ENCODE results near the gene TRPT1. TPM values are rescaled to one million over a fixed set of nuclear protein-coding genes. Genes with fewer than 3 reads are reported as not detected.

TRPT1 gene
- total and polyA plus RNA-seq, 9 of the 15 experiments (the other 6 are each of a cell fraction or from before 2014, with no cell fraction given), result 4.6 to 41.7 (median 23.1) TPM

DNA sequence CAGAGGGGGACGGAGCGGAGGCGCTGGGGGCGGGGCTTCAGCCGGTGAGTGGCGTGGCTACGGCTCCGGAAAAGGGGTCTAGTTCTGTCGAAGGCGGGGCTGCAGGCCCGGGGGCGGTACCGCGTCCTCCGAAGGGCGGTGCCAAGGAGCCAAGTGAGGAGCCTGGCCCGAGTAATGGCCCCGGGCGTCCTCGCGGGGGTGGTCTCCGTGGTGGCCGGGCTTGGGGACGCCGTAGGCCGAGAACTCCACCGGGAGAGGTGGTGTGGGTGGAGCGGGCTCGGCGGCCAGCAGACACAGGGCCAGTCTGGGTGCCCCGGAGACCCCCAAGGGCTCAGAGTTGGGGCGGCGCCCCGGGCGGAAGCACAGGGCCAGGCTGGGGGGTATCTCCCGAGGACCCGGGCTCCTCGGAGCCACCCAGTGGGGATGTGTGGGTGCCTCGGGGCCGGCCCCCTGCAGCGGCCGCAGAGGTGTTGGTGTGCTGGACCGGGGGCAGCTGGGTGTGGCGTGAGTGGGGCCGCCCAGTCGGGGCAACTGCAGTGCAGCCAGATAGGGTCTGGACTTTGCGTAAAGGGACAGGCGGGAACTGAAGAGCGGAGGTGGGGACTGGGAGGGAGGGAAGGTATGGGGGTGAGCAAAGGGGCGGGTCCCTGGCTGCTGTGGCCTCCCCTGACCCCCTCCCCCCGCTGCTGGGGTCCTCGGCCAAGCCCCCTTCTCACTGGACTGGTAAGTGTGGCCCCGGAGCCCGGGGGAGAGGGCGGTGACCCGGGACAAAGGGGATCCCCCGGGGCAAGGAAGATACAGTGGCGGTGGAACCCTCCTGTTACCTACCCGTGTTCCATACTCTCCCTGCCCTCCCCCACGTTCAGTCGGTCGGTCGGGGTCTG lies 15.7 kb upstream of the TRPT1 start (continued):
- TF ChIP-seq, protein P1, sequence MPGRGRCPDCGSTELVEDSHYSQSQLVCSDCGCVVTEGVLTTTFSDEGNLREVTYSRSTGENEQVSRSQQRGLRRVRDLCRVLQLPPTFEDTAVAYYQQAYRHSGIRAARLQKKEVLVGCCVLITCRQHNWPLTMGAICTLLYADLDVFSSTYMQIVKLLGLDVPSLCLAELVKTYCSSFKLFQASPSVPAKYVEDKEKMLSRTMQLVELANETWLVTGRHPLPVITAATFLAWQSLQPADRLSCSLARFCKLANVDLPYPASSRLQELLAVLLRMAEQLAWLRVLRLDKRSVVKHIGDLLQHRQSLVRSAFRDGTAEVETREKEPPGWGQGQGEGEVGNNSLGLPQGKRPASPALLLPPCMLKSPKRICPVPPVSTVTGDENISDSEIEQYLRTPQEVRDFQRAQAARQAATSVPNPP (IDR thresholded peaks at IDR 0.05; ENCODE audit: borderline replicate concordance, insufficient read depth, insufficient read length), result no peak
- TF ChIP-seq, protein P2, sequence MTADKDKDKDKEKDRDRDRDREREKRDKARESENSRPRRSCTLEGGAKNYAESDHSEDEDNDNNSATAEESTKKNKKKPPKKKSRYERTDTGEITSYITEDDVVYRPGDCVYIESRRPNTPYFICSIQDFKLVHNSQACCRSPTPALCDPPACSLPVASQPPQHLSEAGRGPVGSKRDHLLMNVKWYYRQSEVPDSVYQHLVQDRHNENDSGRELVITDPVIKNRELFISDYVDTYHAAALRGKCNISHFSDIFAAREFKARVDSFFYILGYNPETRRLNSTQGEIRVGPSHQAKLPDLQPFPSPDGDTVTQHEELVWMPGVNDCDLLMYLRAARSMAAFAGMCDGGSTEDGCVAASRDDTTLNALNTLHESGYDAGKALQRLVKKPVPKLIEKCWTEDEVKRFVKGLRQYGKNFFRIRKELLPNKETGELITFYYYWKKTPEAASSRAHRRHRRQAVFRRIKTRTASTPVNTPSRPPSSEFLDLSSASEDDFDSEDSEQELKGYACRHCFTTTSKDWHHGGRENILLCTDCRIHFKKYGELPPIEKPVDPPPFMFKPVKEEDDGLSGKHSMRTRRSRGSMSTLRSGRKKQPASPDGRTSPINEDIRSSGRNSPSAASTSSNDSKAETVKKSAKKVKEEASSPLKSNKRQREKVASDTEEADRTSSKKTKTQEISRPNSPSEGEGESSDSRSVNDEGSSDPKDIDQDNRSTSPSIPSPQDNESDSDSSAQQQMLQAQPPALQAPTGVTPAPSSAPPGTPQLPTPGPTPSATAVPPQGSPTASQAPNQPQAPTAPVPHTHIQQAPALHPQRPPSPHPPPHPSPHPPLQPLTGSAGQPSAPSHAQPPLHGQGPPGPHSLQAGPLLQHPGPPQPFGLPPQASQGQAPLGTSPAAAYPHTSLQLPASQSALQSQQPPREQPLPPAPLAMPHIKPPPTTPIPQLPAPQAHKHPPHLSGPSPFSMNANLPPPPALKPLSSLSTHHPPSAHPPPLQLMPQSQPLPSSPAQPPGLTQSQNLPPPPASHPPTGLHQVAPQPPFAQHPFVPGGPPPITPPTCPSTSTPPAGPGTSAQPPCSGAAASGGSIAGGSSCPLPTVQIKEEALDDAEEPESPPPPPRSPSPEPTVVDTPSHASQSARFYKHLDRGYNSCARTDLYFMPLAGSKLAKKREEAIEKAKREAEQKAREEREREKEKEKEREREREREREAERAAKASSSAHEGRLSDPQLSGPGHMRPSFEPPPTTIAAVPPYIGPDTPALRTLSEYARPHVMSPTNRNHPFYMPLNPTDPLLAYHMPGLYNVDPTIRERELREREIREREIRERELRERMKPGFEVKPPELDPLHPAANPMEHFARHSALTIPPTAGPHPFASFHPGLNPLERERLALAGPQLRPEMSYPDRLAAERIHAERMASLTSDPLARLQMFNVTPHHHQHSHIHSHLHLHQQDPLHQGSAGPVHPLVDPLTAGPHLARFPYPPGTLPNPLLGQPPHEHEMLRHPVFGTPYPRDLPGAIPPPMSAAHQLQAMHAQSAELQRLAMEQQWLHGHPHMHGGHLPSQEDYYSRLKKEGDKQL (CRISPR knock-in tag; IDR thresholded peaks at IDR 0.05; ENCODE audit: borderline replicate concordance), result no peak
- TF ChIP-seq ZNF764 (CRISPR knock-in tag; IDR thresholded peaks at IDR 0.05; ENCODE audit: low read depth), result no peak
- no peak for TF ChIP-seq ZNF644 (tag; IDR thresholded peaks at IDR 0.05; ENCODE audit: low read depth)
- TF ChIP-seq SIRT6 (IDR thresholded peaks at IDR 0.05; ENCODE audit: low read depth, low read length), result no peak
- TF ChIP-seq POLR2H (tag; IDR thresholded peaks at IDR 0.05; ENCODE audit: low read depth), result no peak
- no peak for TF ChIP-seq HDAC8 (tag; IDR thresholded peaks at IDR 0.05)
